ENCODE data around the gene NKIRAS1. TPM values are rescaled to one million over a fixed set of nuclear protein-coding genes. Genes with fewer than 3 reads are reported as not detected.
"Not testable (repeated sequence)": the region's sequence is repeated elsewhere in the genome, so short reads cannot be mapped to it uniquely, and the experiment has no call there.

The NKIRAS1 gene
- polyA plus RNA-seq, 1 experiment: 5.1 TPM

DNA sequence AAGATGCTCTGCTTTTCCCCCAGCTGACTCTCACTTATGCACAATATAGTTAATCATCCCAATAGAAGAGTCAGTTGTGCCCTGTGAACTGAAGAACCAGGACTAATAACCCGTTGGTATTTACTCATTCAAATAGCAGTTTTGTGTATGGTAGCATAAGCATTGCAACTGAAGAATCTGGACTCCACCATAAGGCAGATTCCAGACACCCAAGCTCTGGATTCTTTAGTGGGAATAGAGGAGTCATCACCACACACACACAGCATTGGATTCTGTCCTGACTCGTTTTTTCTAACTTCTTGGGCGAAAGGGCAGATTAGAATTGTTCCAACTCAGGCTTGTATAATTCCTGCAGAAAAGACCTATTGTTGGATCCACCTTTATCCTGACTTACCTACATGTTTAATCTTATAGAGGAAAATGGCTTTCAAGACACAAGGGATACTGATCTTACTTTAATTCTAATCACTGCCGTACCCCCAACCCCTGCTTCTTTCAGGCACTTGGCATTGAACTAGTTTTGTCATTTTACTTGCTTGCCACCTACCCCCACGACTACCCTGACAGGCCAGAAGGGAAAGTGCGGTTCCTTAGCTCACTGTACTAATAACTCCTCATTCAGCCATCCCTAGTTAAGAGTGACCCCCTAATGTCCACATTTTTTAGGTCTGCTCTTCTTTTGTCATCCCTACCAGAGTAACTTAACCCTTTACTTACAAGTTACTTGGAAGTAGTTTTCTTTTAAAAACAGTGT, 42.3 kb downstream of the NKIRAS1 start:
- CTCF ChIA-PET: interaction anchor here (0.9 to 2.0 kb wide), 3 partner anchors 10 to 40 kb away, joined by 3 to 9 read pairs (median 5); no protein-coding TSS in a partner anchor
- Histone ChIP-seq H3K4me3 (ENCODE audit: low read depth, low read length) (no peak overlapping the region), H3K27me3 (ENCODE audit: control insufficient read depth, insufficient read depth, low read length) (no peaks in the 10 kb centered on the region), H3K36me3 (ENCODE audit: control insufficient read depth, insufficient read depth, low read length) (no peaks in the 10 kb centered on the region)
- peak; percentile 28 for DNase-seq (ENCODE audit: low read depth)
- TF ChIP-seq, protein P1, sequence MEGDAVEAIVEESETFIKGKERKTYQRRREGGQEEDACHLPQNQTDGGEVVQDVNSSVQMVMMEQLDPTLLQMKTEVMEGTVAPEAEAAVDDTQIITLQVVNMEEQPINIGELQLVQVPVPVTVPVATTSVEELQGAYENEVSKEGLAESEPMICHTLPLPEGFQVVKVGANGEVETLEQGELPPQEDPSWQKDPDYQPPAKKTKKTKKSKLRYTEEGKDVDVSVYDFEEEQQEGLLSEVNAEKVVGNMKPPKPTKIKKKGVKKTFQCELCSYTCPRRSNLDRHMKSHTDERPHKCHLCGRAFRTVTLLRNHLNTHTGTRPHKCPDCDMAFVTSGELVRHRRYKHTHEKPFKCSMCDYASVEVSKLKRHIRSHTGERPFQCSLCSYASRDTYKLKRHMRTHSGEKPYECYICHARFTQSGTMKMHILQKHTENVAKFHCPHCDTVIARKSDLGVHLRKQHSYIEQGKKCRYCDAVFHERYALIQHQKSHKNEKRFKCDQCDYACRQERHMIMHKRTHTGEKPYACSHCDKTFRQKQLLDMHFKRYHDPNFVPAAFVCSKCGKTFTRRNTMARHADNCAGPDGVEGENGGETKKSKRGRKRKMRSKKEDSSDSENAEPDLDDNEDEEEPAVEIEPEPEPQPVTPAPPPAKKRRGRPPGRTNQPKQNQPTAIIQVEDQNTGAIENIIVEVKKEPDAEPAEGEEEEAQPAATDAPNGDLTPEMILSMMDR (IDR thresholded peaks at IDR 0.05; ENCODE audit: insufficient read depth, low read depth, low read length): no peak
- POLR2A ChIA-PET: interaction anchor here (0.6 kb wide), 1 partner anchor 42 kb away, joined by 4 read pairs; the partner anchor contains the start of genes NKIRAS1 and RPL15

DNA sequence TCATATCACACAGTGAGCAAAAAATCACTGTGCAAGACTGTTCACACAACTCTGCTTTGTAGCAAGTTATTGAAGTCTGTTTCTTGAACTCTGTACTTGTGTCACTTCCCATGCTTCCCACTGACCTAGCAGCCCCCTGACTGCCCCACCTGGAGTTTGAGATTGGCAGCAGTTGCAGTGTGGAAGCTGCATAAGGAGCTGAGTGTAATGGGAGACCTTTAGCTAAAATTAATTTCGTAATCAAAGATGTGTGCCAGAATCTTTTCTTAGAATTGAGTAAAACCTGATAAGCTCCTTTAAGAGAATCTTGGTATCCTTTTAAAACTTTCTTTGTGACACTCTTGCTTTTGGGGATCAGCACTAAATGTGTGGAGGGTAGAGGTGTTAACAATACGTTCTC, 42.8 kb downstream of the NKIRAS1 start:
- CTCF ChIA-PET: interaction anchor here (0.9 to 2.0 kb wide), 4 partner anchors 10 to 618 kb away, joined by 3 to 9 read pairs (median 4); no protein-coding TSS in a partner anchor
- no peak overlapping the region for H3K4me3 ChIP-seq (ENCODE audit: low read depth, low read length)

DNA sequence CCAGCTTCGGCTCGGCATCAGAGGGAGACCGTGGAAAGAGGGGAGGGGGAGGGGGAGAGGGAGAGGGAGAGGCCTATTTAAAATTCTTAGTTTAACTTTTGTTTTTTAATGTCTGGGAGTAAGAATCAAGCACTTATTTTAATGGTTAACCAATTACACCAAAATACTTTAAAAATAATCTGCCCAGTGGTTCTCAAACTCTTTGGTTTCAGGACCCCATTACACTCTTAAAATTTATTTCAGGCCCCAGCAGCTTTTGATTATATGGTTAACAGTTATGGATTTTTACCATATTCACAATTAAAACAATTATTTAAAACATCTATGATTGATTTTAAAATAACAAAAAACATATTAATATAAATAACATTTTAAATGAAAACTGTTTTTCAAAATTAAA, 44.5 kb downstream of the NKIRAS1 start:
- TF ChIP-seq, protein P1 (IDR thresholded peaks at IDR 0.05; ENCODE audit: insufficient read depth, low read depth, low read length): no peak
- no peaks in the 10 kb centered on the region for H3K27me3 ChIP-seq (ENCODE audit: control insufficient read depth, insufficient read depth, low read length)
- H3K4me3 ChIP-seq (ENCODE audit: low read depth, low read length): no peak overlapping the region
- no peak for DNase-seq (ENCODE audit: low read depth)
- ChIA-PET CTCF (no interaction called here), POLR2A (no interaction called here)
- H3K36me3 ChIP-seq (ENCODE audit: control insufficient read depth, insufficient read depth, low read length): no peaks in the 10 kb centered on the region

More for the DNA sequence above, 42.8 kb downstream of the NKIRAS1 start:
- no peaks in the 10 kb centered on the region for H3K36me3 ChIP-seq (ENCODE audit: control insufficient read depth, insufficient read depth, low read length)
- H3K27me3 ChIP-seq (ENCODE audit: control insufficient read depth, insufficient read depth, low read length): no peaks in the 10 kb centered on the region
- POLR2A ChIA-PET: no interaction called here
- TF ChIP-seq, protein P1 (IDR thresholded peaks at IDR 0.05; ENCODE audit: insufficient read depth, low read depth, low read length): no peak
- DNase-seq (ENCODE audit: low read depth): no peak

DNA sequence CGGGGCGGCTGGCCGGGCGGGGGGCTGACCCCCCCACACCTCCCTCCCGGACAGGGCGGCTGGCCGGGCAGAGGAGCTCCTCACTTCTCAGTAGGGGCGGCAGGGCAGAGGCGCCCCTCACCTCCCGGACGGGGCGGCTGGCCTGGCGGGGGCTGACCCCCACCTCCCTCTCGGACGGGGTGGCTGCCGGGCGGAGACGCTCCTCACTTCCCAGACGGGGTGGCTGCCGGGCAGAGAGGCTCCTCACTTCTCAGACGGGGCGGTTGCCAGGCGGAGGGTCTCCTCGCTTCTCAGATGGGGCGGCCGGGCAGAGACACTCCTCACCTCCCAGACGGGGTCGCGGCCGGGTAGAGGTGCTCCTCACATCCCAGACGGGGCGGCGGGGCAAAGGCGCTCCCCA, 45.4 kb downstream of the NKIRAS1 start:
- POLR2A ChIA-PET: not testable (repeated sequence)

DNA sequence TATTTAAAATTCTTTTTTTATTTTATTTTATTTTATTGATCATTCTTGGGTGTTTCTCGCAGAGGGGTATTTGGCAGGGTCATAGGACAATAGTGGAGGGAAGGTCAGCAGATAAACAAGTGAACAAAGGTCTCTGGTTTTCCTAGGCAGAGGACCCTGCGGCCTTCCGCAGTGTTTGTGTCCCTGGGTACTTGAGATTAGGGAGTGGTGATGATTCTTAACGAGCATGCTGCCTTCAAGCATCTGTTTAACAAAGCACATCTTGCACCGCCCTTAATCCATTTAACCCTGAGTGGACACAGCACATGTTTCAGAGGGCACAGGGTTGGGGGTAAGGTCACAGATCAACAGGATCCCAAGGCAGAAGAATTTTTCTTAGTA, 46.1 kb downstream of the NKIRAS1 start:
- H3K27me3 ChIP-seq (ENCODE audit: control insufficient read depth, insufficient read depth, low read length); H3K4me3 ChIP-seq (ENCODE audit: low read depth, low read length); DNase-seq (ENCODE audit: low read depth); H3K36me3 ChIP-seq (ENCODE audit: control insufficient read depth, insufficient read depth, low read length); POLR2A ChIA-PET: not testable (repeated sequence)
- CTCF ChIA-PET: interaction anchor here (1.0 to 1.3 kb wide), 3 partner anchors 11 to 25 kb away, joined by 3 to 4 read pairs (median 4); no protein-coding TSS in a partner anchor

More for the DNA sequence above, 45.4 kb downstream of the NKIRAS1 start:
- H3K36me3 ChIP-seq (ENCODE audit: control insufficient read depth, insufficient read depth, low read length); H3K4me3 ChIP-seq (ENCODE audit: low read depth, low read length); CTCF ChIA-PET; H3K27me3 ChIP-seq (ENCODE audit: control insufficient read depth, insufficient read depth, low read length); DNase-seq (ENCODE audit: low read depth): not testable (repeated sequence)

DNA sequence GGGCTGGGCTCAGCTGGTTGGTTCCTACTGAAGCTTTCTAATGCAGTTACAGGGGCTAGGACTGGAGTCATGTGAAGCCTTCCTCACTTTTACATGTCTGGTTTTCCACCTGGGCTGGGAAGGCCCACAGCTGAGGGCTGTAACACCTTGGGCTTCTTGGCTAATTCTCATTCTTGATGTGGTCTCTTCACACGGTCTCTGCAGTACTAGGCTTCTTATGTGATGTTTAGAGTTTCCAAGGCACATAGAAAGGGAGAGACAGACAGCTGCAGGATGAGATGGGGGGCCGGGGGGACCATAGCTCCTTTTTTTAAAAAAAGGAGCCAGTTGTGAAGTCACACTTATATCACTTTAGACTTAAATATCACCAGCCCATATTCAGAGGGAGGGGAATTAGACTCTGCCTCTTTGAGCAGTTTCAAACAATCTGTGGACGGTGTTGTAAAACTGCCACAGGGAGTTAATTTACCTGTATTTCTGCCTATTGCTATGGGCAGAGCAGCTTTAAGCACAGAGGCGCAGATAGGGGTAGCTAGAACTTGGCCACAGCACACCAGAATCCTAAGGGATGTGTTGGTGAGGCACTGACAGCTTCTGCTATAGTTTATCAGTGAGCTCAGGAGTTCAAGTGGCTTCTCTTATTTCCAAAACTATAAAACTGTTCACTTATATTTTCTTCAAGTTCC, 46.7 kb downstream of the NKIRAS1 start:
- POLR2A ChIA-PET: interaction anchor here (0.6 kb wide), 1 partner anchor 359 kb away, joined by 3 read pairs; no protein-coding TSS in a partner anchor
- CTCF ChIA-PET: interaction anchor here (1.0 to 1.3 kb wide), 4 partner anchors 11 to 24 kb away, joined by 3 to 4 read pairs (median 4); no protein-coding TSS in a partner anchor

More for the DNA sequence above, 46.7 kb downstream of the NKIRAS1 start:
- no peak overlapping the region for H3K4me3 ChIP-seq (ENCODE audit: low read depth, low read length)
- TF ChIP-seq, protein P1 (IDR thresholded peaks at IDR 0.05; ENCODE audit: insufficient read depth, low read depth, low read length): no peak
- no peak for DNase-seq (ENCODE audit: low read depth)
- no peaks in the 10 kb centered on the region; the same call in 1 of the 2 replicates for H3K36me3 ChIP-seq (ENCODE audit: control insufficient read depth, insufficient read depth, low read length)
- H3K27me3 ChIP-seq (ENCODE audit: control insufficient read depth, insufficient read depth, low read length): no peaks in the 10 kb centered on the region
